Measurements from ENCODE around the gene ENOX1. TPM values are rescaled to one million over a fixed set of nuclear protein-coding genes. Genes with fewer than 3 reads are reported as not detected.

The ENOX1 gene
- total RNA-seq, 1 donor from 2014 or later, result 2.5 TPM

DNA sequence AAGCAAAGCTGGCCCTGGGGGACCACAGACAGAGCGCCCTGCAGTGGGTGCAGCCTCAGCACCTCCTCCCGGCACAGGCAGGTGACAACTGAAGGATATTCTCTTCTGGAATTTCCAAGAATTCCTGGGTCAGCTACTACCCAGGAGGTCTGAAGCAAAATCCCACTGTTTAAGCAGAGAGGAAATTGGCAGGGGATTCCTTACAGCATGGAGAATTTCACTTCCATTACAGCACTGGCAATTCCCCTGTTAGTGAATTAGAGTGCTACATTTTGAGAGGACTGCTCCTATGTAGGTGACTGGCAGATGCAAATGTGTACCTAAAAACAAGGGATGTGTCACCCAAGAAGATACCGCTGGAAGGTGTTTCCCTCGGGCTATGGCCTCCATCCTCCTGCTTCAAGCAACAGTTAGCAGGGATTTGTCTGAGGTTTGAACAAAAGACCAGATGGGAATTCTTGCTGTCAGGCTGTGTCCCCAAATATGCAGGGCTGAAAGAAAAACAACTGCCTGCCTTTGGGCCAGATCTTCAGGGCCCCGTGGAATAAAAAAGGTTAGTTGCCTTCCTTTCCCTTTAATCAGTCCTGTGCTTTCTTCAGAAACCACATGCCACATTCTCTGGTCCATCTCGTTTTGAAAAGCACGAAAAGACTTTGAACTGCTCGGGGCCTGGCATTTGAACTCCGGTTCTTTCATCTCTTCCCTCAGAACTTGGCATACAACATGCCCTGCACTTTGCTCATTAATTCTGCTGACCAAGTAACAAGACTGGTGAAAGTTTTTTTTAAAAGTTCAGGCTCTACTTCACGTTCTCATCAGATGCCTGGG is 466.9 kb downstream of the ENOX1 start:
- Mint-ChIP-seq H3K4me3 (ENCODE audit: low read depth) (no peak overlapping the region), H3K36me3 (ENCODE audit: insufficient read depth) (no peaks in the 10 kb centered on the region), H3K9me3 (ENCODE audit: low read depth) (no peaks in the 10 kb centered on the region), H3K4me1 (ENCODE audit: low read depth) (peaks cover 9% of the 10 kb centered on the region), H3K27ac (no peak overlapping the region), H3K27me3 (peaks cover 6% of the 10 kb centered on the region)
- TF ChIP-seq, protein P1, sequence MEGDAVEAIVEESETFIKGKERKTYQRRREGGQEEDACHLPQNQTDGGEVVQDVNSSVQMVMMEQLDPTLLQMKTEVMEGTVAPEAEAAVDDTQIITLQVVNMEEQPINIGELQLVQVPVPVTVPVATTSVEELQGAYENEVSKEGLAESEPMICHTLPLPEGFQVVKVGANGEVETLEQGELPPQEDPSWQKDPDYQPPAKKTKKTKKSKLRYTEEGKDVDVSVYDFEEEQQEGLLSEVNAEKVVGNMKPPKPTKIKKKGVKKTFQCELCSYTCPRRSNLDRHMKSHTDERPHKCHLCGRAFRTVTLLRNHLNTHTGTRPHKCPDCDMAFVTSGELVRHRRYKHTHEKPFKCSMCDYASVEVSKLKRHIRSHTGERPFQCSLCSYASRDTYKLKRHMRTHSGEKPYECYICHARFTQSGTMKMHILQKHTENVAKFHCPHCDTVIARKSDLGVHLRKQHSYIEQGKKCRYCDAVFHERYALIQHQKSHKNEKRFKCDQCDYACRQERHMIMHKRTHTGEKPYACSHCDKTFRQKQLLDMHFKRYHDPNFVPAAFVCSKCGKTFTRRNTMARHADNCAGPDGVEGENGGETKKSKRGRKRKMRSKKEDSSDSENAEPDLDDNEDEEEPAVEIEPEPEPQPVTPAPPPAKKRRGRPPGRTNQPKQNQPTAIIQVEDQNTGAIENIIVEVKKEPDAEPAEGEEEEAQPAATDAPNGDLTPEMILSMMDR (IDR thresholded peaks at IDR 0.05; ENCODE audit: unreplicated experiment), result no peak
- no peak for DNase-seq (ENCODE audit: low spot score, unreplicated experiment)

DNA sequence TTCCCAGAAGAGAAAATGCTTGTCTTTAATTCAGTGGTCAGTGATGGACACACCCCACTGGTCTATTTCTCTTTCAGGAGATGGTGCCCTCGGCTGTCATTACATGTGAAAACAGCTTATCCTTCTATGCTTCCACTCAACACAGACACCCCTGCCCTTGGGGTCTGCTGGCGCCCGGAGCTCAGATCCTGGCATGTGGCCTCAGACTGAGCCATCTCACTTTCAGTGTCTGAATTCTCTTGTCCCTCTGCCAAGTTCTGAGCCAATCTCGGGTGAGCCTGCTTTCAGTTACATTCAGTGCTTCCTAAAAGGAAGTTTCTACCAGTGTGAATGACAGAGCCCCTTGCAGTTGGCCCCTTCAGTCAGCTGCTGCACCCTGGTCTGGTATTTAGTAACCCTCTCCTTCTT is 469.8 kb downstream of the ENOX1 start:
- Mint-ChIP-seq H3K27me3 (peaks cover 6% of the 10 kb centered on the region), H3K27ac (no peak overlapping the region), H3K4me1 (ENCODE audit: low read depth) (no peaks in the 10 kb centered on the region), H3K9me3 (ENCODE audit: low read depth) (no peaks in the 10 kb centered on the region), H3K36me3 (ENCODE audit: insufficient read depth) (no peaks in the 10 kb centered on the region), H3K4me3 (ENCODE audit: low read depth) (no peak overlapping the region)
- no peak for DNase-seq (ENCODE audit: low spot score, unreplicated experiment)
- TF ChIP-seq, protein P1 (IDR thresholded peaks at IDR 0.05; ENCODE audit: unreplicated experiment), result no peak

DNA sequence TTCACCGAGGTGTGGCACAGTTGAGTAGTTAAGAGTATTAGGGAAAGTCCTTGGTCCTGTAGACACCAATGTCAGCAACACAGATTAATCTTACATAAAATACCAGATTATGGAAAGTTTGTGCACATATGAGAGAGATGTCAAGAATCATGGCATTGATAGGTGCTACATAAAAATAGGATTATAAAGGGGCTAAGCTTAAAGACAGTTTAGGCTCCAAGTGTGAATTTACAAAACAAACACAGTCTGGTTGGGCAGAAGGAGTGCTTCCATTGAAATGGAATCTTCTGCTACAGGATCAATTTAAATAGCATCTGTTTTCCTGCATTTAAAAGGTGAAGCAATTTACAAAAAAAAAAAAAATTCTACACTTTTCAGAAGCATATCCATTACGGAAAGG is 470.5 kb downstream of the ENOX1 start:
- DNase-seq (ENCODE audit: low spot score, unreplicated experiment), result no peak
- no peak overlapping the region for H3K4me3 Mint-ChIP-seq (ENCODE audit: low read depth)
- no peaks in the 10 kb centered on the region for H3K4me1 Mint-ChIP-seq (ENCODE audit: low read depth)
- no peak overlapping the region for H3K27ac Mint-ChIP-seq
- H3K27me3 Mint-ChIP-seq, result peaks cover 2% of the 10 kb centered on the region
- H3K9me3 Mint-ChIP-seq (ENCODE audit: low read depth), result no peaks in the 10 kb centered on the region
- TF ChIP-seq, protein P1 (IDR thresholded peaks at IDR 0.05; ENCODE audit: unreplicated experiment), result no peak
- no peaks in the 10 kb centered on the region for H3K36me3 Mint-ChIP-seq (ENCODE audit: insufficient read depth)

DNA sequence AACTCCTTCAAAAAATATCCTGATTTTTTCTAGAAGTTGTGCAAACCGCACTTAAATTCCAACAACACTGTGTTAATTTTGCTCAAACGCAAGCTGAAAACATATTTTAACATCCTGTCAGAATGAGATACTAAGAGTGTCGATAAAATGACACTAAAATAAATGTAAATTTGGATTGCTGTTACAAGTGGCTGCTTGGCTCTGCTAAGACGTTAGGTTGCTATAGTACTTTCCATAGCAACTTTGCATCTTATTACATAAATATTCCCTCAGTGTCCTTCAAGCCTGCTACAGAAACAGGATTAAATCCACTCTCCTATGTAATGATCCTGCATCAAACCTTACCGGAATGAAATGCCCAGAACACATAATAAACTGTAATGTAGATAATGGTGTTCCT is 471.2 kb downstream of the ENOX1 start:
- Mint-ChIP-seq H3K27ac (no peak overlapping the region), H3K9me3 (ENCODE audit: low read depth) (no peaks in the 10 kb centered on the region), H3K27me3 (no peaks in the 10 kb centered on the region), H3K4me1 (ENCODE audit: low read depth) (no peaks in the 10 kb centered on the region), H3K36me3 (ENCODE audit: insufficient read depth) (no peaks in the 10 kb centered on the region), H3K4me3 (ENCODE audit: low read depth) (no peak overlapping the region)
- TF ChIP-seq, protein P1 (IDR thresholded peaks at IDR 0.05; ENCODE audit: unreplicated experiment), result no peak
- no peak for DNase-seq (ENCODE audit: low spot score, unreplicated experiment)

DNA sequence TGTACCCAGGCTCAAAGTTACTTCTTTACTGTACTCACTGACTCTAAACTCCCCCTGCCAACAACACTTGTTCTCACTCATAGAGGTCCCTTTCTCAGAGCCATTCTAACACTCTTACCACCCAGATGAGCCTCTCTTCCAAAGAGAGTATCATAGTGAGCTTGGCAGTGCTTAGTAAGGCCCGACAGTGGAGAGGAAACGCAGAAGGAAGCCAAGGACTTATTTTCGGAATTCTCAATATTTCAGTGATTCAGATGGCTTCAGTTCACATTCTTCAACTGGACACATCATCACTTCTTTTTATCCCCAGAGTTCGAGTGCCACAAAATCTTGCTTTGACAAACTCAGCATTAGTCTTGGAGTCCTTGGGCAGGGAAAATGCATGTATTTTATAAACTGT is 477.5 kb downstream of the ENOX1 start:
- Mint-ChIP-seq H3K36me3 (ENCODE audit: insufficient read depth) (no peaks in the 10 kb centered on the region), H3K27me3 (peaks cover 3% of the 10 kb centered on the region), H3K4me1 (ENCODE audit: low read depth) (peaks cover 7% of the 10 kb centered on the region), H3K27ac (no peak overlapping the region), H3K9me3 (ENCODE audit: low read depth) (no peaks in the 10 kb centered on the region), H3K4me3 (ENCODE audit: low read depth) (no peak overlapping the region)
- TF ChIP-seq, protein P1 (IDR thresholded peaks at IDR 0.05; ENCODE audit: unreplicated experiment), result no peak
- DNase-seq (ENCODE audit: low spot score, unreplicated experiment), result no peak
